Hypothalamus (tissue), 51 donors: Measurements from ENCODE around the gene MANSC4.
"Not testable (repeated sequence)": the region's sequence is repeated elsewhere in the genome, so short reads cannot be mapped to it uniquely, and the experiment has no call there.

ENCODE experiments used
- DNase-seq, 51 donors: peaks; one replicate each; lab custom pipeline; 2025; lab: John Stamatoyannopoulos, UW

MANSC4 gene

DNA sequence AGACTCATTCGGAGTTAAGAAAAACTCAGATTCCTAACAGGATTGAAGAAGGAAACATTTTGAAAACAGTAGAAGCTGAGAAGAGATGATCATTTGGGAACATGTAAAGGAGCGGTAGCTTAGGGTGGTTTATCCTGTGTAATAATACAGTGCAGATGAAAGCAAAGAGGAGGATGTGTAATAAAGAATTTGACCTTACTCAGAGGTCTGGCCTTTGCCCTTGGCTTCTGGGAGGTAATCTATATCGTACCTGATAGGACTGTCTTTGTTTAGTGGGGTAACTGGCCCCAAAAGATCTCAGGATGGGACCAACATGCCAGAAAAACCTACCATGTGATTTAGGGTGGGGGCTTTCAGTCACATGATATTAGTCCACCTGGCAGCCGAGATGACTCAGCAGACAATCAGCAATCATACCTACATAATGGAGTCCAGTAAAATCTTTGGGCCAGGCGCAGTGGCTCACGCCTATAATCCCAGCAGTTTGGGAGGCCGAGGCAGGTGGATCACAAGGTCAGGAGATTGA is 23.3 kb downstream of the MANSC4 start:
- no peak for DNase-seq

DNA sequence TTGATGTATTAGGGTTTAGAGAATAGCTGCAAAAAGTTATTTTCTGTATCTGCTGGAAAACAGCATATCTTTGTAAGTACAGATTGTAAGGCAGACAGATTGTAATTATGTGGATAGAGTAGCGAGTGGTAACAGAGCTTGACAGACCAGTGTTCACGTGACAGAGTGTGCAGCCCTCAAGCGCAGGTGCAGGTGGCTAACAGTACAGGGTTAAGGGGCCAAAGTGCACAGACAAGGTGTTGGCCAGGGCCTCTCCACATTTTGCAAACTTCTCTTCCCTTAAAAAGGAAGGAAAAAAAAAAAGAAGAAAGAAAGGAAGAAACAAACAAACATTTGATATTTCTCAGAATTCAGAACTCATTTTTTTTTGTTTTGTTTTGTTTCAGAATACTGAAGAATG is 25.2 kb downstream of the MANSC4 start:
- DNase-seq: no peak

DNA sequence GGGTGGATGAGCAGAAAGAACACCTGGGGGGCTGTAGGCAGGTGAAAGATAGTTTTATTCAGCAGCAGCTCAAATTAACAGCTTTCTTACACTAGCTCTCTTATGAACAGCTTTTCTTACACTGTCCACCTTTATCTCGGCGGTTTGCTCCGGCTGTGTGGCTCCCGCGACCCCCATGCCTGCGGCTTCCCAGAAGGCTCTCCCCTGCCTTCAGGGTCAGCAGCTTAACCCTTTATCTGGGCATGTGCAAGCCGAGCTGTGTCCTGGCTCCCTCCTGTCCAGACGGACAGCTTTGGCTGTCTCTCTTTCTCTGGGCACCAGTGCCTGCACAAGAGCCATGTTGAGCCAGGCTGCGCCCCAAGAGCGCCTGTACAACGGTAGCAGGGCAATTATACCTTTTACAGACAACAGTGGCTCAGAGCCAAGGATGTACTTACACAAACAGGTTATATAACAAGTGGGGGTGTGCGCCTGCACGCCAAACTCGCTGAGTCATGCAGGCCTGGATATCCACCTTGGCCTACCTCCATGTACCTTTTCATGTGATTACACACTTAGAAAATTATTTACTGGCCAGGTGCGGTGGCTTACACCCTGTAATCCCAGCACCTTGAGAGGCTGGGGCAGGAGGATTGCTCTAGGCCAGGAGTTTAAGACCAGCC is 28.5 kb downstream of the MANSC4 start:
- no peak for DNase-seq

DNA sequence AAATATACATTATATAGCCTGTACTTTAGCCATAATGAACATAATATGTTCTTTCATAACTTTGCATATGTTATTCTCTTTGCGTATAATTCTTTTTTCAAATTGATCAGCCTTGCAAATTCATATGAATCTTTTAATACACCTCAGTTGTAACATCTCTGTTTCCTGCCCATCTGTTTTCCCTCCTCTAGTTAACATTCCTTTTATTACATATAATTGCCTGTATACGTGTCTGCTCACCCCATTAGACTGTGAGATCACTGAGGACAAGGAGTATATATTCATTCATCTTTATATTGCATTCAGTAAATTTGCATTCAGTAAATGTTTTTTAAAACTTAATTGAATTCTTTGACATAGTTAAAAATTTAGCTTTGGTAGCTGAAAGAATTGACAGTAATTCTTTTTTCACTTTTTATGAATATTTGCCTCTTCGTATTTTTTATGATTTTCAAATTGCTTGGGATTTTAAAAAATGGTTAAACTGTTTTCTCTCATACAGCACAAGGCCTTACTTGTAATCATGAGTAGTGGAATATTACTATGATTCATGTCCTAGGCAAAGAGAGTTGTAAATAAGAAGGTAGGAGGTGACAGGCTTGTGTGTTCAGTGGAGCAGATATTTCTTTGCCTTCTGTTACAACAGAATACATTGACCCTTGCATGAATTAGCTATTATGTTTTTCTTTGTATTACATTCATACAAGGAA is 32.8 kb downstream of the MANSC4 start:
- no peak for DNase-seq

DNA sequence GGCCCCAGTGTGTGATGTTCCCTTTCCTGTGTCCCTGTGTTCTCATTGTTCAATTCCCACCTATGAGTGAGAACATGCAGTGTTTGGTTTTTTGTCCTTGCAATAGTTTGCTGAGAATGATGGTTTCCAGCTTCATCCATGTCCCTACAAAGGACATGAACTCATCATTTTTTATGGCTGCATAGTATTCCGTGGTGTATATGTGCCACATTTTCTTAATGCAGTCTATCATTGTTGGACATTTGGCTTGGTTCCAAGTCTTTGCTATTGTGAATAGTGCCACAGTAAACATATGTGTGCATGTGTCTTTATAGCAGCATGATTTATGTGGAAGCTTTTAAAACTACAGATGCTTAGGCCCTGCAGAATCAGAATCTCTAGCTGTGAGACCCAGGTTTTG is 34.3 kb downstream of the MANSC4 start:
- DNase-seq: not testable (repeated sequence)

DNA sequence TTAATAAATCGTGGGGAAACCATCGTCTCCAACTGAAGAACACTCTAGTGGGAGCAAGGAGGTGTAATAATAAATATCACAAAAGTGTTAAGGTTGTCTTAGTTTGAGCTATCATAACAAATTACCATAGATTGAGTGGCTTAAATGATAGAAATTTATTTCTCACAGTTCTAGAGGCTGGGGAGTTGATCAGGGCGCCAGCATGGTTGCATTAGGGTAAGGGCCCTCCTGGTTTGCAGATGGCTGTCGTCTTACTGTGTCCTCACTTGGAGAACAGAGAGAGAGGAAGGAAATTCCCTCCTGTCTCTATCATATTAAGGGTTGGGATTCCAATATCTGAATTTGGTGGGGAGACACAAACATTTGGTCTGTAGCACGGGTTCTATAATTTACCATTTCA is 36.4 kb downstream of the MANSC4 start:
- no peak for DNase-seq

DNA sequence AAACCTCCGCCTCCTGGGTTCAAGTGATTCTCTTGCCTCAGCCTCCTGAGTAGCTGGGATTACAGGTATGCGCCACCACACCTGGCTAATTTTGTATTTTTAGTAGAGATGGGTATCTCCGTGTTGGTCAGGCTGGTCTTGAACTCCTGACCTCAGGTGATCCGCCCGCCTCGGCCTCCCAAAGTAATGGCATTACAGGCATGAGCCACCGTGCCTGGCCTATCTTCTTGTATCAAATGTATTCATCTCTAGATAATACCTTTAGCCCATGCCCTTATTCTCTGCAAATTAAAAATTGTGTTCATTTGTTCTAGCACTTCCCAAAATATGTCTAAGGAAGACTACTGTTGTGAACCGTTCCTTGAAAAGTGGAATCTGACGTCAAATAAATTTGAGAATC is 45.7 kb downstream of the MANSC4 start:
- DNase-seq: not testable (repeated sequence)

DNA sequence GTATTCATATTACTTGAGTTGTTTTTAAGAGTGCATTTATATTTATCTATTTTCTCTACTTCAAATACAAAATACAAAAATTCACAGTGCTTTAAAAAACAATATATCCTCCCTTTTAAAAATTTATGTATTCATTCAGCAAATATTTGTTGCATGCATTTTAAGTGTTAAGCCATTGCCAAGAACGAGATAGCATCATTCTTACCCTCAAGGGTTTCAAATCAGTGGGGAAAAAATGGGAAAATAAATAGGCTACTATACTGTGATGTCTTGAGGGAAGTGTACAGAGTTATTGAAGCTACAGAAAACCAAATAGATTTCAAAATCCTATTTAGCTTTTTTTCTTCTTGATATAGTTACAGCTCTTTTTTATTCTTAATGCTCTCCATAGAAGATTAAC is 46.2 kb downstream of the MANSC4 start:
- no peak for DNase-seq

DNA sequence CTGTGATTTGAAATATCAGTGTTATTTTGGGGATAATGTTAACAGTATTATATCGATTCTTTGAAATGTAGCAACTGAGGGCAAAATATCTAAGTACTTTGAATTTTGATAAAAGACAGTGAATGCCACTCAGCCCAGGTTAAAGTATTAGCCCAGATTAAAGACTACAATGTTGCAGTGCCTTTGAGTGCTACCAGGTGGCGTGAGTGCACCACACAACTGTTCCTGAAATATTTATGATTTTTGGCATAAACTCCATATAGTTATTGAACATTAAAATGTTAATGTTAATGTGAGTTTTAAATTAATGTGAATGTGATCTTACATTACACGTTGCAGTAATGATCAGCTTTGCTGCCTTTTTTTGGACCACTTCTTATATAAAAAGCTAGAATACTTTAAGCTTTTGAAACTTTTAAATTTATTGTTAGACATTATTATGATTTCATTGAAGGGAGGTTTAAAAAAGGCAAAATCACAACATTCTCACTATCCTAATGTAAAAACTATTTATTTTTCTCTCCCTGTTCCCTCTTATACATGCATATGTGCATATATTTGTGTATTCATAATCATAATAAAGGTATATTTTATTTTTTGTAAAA is 46.9 kb downstream of the MANSC4 start:
- peak in 4 of 51 donors; percentile 7 to 29 (median 16) for DNase-seq

DNA sequence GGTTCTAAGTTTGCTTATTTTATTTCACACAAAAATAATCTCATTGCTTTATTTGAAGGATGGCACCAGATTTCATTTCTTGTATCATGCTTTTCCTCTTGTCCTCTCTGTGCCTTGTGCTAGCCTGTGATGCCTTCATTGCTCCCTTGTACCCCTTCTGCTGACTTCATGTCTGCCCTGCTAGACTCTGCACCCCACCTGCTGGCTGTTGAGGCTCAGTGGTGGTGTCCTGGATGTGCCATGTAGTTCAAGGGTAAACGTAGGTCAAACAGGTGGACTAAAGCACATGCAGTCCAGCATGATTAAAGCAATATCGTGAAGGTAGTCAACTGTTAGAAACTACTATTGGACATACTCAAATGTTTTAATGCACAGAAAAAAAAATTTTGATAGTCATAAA is 47.8 kb downstream of the MANSC4 start:
- DNase-seq: no peak

DNA sequence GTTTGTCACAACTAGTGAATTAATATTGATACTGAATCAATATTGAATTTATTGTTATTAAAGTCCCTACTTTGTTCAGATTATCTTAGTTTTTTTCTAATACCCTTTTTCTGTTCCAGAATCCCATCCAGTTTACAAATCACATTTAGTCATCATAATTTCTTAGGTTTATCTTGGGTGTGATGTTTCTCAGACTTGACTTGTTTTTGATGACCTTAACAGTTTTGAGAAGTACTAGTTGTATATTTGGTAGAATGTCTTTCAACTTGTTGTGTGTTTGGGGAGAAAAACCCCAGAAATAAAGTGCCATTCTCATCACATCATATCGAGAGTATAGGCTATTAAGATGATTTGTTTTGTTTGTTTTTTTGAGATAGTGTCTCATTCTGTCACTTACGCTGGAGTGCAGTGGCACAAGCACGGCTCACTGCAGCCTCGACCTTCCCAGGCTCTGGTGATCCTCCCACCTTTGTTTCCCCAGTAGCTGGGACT is 49.9 kb downstream of the MANSC4 start:
- DNase-seq: no peak

DNA sequence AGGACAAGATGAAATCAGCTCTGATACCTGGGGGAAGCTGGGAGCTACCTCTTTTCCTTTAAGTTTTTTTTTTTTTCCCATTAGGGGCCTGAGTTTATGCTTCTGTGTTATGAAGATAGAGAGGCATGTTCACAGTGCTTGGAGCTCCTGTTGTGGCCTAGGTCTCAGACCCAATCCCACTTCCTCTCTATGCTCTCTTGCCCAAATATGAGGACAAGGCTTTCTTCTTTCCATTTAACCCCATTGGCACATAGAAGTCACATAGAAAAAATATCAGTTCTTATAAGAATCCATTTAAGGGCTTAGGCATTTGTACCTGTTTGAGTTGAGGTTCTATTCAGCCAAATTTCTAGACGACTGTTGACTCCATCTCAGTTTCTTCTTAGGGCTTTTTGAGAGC is 56.8 kb downstream of the MANSC4 start:
- no peak for DNase-seq
